Stimulated activated CD4-positive, alpha-beta T cell treated with anti-CD3 and anti-CD28 coated beads, Interleukin-1b, Interleukin-23, amount 100 ng/mL, for 1 hour (primary cell): ENCODE measurements around the gene REC114.

Experiments used
- DNase-seq, 2 donors: peaks; one replicate each; pipeline ENCODE4 v3.0.0-alpha.2; 2020; ENCODE audit warnings: low read depth in 2 of 2

The REC114 gene

GRCh38 chr15:73602992-73603391 lies 160.0 kb downstream of the REC114 start:
- DNase-seq: no peak

- DNase-seq: no peak
Observed at GRCh38 chr15:73604477-73604876, 161.5 kb downstream of the REC114 start.

GRCh38 chr15:73605759-73606436 lies 162.9 kb downstream of the REC114 start:
- DNase-seq: no peak

- DNase-seq: no peak
Observed at GRCh38 chr15:73607405-73607804, 164.4 kb downstream of the REC114 start.

- DNase-seq: no peak
Observed at GRCh38 chr15:73607843-73608242, 164.9 kb downstream of the REC114 start.

GRCh38 chr15:73608475-73608874 lies 165.5 kb downstream of the REC114 start:
- DNase-seq: no peak

GRCh38 chr15:73608941-73609340 lies 166.0 kb downstream of the REC114 start:
- DNase-seq: no peak
